K562 (cell line): ENCODE data around the gene RUNDC3A. TPM values are rescaled to one million over a fixed set of nuclear protein-coding genes. Genes with fewer than 3 reads are reported as not detected.

Source experiments
- ATAC-seq: fragments of 200-7000 bp; cut with Tn5 transposase; 3 replicates; pipeline ENCODE4 v1.9.1; 2020; ENCODE audit warnings: moderate library complexity
- BruUV-seq: library from RNA; stranded (reverse); fragments of 400-500 nt; replicated peaks from 2 replicates; lab custom pipeline; 2021; lab: Mats Ljungman, UMichigan
- CTCF ChIA-PET: fragments of 300-600 bp; formaldehyde crosslinking; extraction: SDS; loops from one replicate; lab custom pipeline; 2021; ENCODE audit warnings: low intra/inter-chr PET ratio; lab: Yijun Ruan, JAX
- POLR2A ChIA-PET: fragments of 300-600, 350-650 bp; sonication (Branson Sonifier 250); formaldehyde crosslinking; extraction: SDS; loops from one replicate; lab custom pipeline; 2021; ENCODE audit warnings: antibody characterized with exemption, inconsistent platforms; lab: Yijun Ruan, JAX
- DNase-seq, 4 experiments: peaks; one replicate each; pipeline versions ENCODE4 v3.0.0 to v3.0.0-alpha.2; 2011 to 2018; ENCODE audit warnings: low spot score in 3 of 4, mixed read lengths in 3 of 4; ENCODE audit errors: extremely low read depth in 1 of 4
- FAIRE-seq: peaks from 2 replicates; lab custom pipeline; 2011; peaks lifted over from hg19 to GRCh38; lab: Jason Lieb, UNC
- H2AFZ ChIP-seq: 2 replicates; pipeline ENCODE4 v1.6.0; 2011; ENCODE audit warnings: low read depth, low read length, control low read depth, inconsistent platforms
- H3K27ac ChIP-seq: fragments of 200-600 bp; 3 replicates; pipeline ENCODE4 v1.8.0; 2011; ENCODE audit warnings: low read depth, mild to moderate bottlenecking, control low read depth, inconsistent platforms, low read length, moderate library complexity, mixed read lengths; ENCODE audit errors: extremely low read depth
- H3K27me3 ChIP-seq, 2 experiments: fragments of 300-600 bp in 1 of 2; 2 replicates in 1 of 2; 3 replicates in 1 of 2; pipeline versions ENCODE4 v1.6.0 to v1.8.0; 2011; ENCODE audit warnings: inconsistent platforms in 2 of 2, low read length in 2 of 2, mild to moderate bottlenecking in 1 of 2, mixed read lengths in 1 of 2, moderate library complexity in 1 of 2; ENCODE audit not compliant: control insufficient read depth in 2 of 2, insufficient read depth in 2 of 2
- H3K36me3 ChIP-seq: fragments of 300-600 bp; 3 replicates; pipeline ENCODE4 v1.8.0; 2011; ENCODE audit warnings: mild to moderate bottlenecking, low read length, inconsistent platforms; ENCODE audit not compliant: control insufficient read depth, insufficient read depth
- H3K4me1 ChIP-seq, 2 experiments: fragments of 200-600 bp in 1 of 2; replicated peaks in 1 of 2; 2 replicates in 1 of 2; 3 replicates in 1 of 2; pipeline versions ENCODE4 v1.5.1 to v1.8.0; 2011; ENCODE audit warnings: inconsistent platforms in 2 of 2, low read length in 2 of 2, mild to moderate bottlenecking in 1 of 2, mixed read lengths in 1 of 2, moderate library complexity in 1 of 2; ENCODE audit not compliant: control insufficient read depth in 2 of 2, insufficient read depth in 2 of 2
- H3K4me2 ChIP-seq: 2 replicates; pipeline ENCODE4 v1.6.1; 2011; ENCODE audit warnings: low read length, control low read depth, inconsistent platforms, mixed read lengths; ENCODE audit not compliant: insufficient read depth
- H3K4me3 ChIP-seq: fragments of 200-600 bp; sonication (generic), shearing (Covaris generic); 2 replicates; pipeline ENCODE4 v1.5.1; 2016; ENCODE audit warnings: control low read depth, inconsistent platforms
- H3K79me2 ChIP-seq: fragments of 200-600 bp; 3 replicates; pipeline ENCODE4 v1.8.0; 2011; ENCODE audit warnings: low read length, inconsistent platforms; ENCODE audit not compliant: control insufficient read depth, insufficient read depth
- H3K9ac ChIP-seq, 2 experiments: 2 replicates each; pipeline versions ENCODE4 v1.6.0 to v1.6.1; 2011; ENCODE audit warnings: low read depth in 2 of 2, low read length in 2 of 2, control low read depth in 1 of 2, inconsistent platforms in 1 of 2, mild to moderate bottlenecking in 1 of 2, mixed read lengths in 1 of 2; ENCODE audit not compliant: insufficient read depth in 1 of 2
- H3K9me1 ChIP-seq: one replicate; pipeline ENCODE4 v1.6.0; 2011; ENCODE audit warnings: inconsistent platforms, mild to moderate bottlenecking, low read length, moderate library complexity; ENCODE audit not compliant: control insufficient read depth, insufficient read depth
- H3K9me3 ChIP-seq: replicated peaks from 2 replicates; pipeline ENCODE4 v1.5.1; 2011; ENCODE audit warnings: low read depth, low read length, inconsistent platforms; ENCODE audit not compliant: control insufficient read depth, insufficient read depth
- H4K20me1 ChIP-seq: replicated peaks from 2 replicates; pipeline ENCODE4 v1.6.1; 2011; ENCODE audit warnings: low read length, inconsistent platforms, mixed read lengths; ENCODE audit not compliant: control insufficient read depth, insufficient read depth
- CBFB ChIP-seq: sonication (generic); formaldehyde crosslinking; IDR thresholded peaks from 2 replicates; pipeline ENCODE4 v1.4.0; 2020; ENCODE audit warnings: mild to moderate bottlenecking, missing genetic modification reagents
- CXXC5 ChIP-seq: fragments of 250-450 bp; sonication (Bioruptor Pico); IDR thresholded peaks from 2 replicates; pipeline ENCODE4 v1.8.0; 2022; ENCODE audit warnings: inconsistent platforms, mild to moderate bottlenecking, moderate library complexity
- GATAD2A ChIP-seq: fragments of 450-650 bp; IDR thresholded peaks from 2 replicates; pipeline ENCODE4 v1.6.1; 2017
- MAFG ChIP-seq: fragments of 450-650 bp; conservative IDR thresholded peaks from 2 replicates; pipeline ENCODE4 v1.6.1; 2016; ENCODE audit warnings: missing genetic modification characterization, missing compliant biosample characterization
- RBBP5 ChIP-seq: fragments of 200-600 bp; sonication (generic); IDR thresholded peaks from 2 replicates; pipeline ENCODE4 v1.6.1; 2012; ENCODE audit warnings: borderline replicate concordance, mild to moderate bottlenecking, low read length, control low read depth, inconsistent platforms; ENCODE audit not compliant: insufficient read depth, poor library complexity, severe bottlenecking
- THRAP3 ChIP-seq: fragments of 450-650 bp; IDR thresholded peaks from 2 replicates; pipeline ENCODE4 v1.6.1; 2016; ENCODE audit warnings: mild to moderate bottlenecking, inconsistent platforms, borderline replicate concordance
- ZNF41 ChIP-seq: fragments of 250-450 bp; sonication (Bioruptor Pico); conservative IDR thresholded peaks from 2 replicates; pipeline ENCODE4 v1.4.0; 2020; ENCODE audit warnings: mild to moderate bottlenecking
- ZNF75A ChIP-seq: fragments of 450-650 bp; formaldehyde crosslinking; IDR thresholded peaks from 2 replicates; pipeline ENCODE4 v1.4.0; 2020; ENCODE audit warnings: mild to moderate bottlenecking
- WGBS: fragments of 100-300 bp; shearing (Covaris generic); methylation state at CpG from one replicate; pipeline ENCODE4 v1.1.6; 2016; ENCODE audit warnings: low coverage, mixed read lengths; ENCODE audit not compliant: insufficient coverage; ENCODE audit errors: missing lambda C conversion rate; 5-methylcytosine and 5-hydroxymethylcytosine counted together
- in situ Hi-C: fragments of 300-500 bp; cut with MboI; formaldehyde crosslinking; loops from 4 replicates; pipeline ENCODE4 v1.15.0; 2018; ENCODE audit warnings: inconsistent platforms, mixed read lengths
- intact Hi-C: fragments of 100-400 bp; cut with micrococcal nuclease; formaldehyde crosslinking; loops from 2 replicates; pipeline ENCODE4 v1.14.2; 2022
- polyA plus RNA-seq, 8 experiments: library from polyadenylated mRNA; depleted of rRNA in 4 of 8; stranded (reverse) in 5 of 8; unstranded in 3 of 8; fragments of >200 nt; fragmentation: Nextera tagmentation in 2 of 8; fragmentation: Illumina TruSeq in 1 of 8; extraction: Ambion mirVana in 2 of 8; extraction: Trizol in 1 of 8; gene quantifications; 2 replicates each; pipeline versions ENCODE4 v1.2.1 to v1.2.3, GENCODE V29; 2011 to 2014; ENCODE audit warnings: inconsistent platforms in 1 of 8, missing spikeins in 1 of 8
- total RNA-seq, 7 experiments: library from RNA; depleted of rRNA in 6 of 7; stranded (reverse); fragments of >200 nt in 6 of 7; fragmentation: Illumina TruSeq in 2 of 7; extraction: Trizol in 2 of 7; gene quantifications; 2 replicates each; pipeline versions ENCODE4 v1.2.1 to v1.2.3, GENCODE V29; 2011 to 2021; ENCODE audit warnings: low replicate concordance in 1 of 7
- TF ChIP-seq, protein P1 (sequence below): fragments of 250-450 bp; sonication (Bioruptor Pico); IDR thresholded peaks from 2 replicates; pipeline ENCODE4 v1.8.0; 2022; ENCODE audit warnings: moderate library complexity, mild to moderate bottlenecking, inconsistent platforms
- TF ChIP-seq, protein P2 (sequence below): fragments of 450-650 bp; IDR thresholded peaks from 2 replicates; pipeline ENCODE4 v1.6.1; 2016; ENCODE audit warnings: mild to moderate bottlenecking
- TF ChIP-seq, protein P3 (sequence below): sonication (generic); formaldehyde crosslinking; IDR thresholded peaks from 2 replicates; pipeline ENCODE4 v1.8.0; 2022; ENCODE audit warnings: missing genetic modification reagents, mild to moderate bottlenecking, moderate library complexity, borderline replicate concordance

RUNDC3A gene
- total and polyA plus RNA-seq, 9 of the 15 experiments (the other 6 are each of a cell fraction or from before 2014, with no cell fraction given) = not detected

DNA sequence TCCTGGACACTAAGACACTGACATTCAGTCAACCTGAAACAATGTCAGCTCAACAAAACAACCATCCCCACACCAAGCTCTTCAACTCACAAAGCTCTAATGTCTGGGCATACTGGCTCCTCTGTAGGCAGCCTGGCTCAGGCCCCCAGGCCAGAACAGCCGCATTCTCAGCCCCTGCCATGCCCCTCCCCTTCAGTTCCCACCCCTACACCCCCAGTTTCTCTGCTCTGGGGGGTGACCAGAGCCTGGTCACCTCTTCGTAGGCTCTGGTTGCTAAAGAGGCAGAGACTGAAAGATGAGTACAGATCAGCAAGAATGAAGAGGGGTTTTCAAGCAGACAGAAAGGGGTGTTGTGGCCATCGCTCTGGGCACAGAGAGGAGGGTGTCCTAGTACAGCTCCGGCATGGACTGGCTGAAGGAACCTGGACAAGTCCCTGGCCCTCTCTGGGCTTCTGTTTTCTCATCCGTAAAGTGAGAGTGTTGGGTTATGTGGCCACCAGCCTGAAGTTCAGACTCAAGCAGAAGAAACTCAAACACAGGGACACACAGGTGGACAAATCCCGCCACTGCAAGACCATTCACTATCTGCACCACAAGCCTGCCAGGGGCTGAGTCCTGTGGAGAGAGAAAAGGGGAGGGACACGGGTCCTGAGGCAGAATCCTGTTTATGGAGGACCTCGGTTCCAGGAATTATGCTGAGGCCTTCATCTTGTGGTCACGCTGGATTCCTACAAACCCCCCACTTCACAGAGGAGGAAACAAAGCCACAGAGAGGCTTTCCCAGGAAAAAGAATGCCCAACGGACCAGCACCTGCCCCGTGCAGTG is 39.5 kb upstream of the RUNDC3A start (continued):
- TF ChIP-seq, protein P1, sequence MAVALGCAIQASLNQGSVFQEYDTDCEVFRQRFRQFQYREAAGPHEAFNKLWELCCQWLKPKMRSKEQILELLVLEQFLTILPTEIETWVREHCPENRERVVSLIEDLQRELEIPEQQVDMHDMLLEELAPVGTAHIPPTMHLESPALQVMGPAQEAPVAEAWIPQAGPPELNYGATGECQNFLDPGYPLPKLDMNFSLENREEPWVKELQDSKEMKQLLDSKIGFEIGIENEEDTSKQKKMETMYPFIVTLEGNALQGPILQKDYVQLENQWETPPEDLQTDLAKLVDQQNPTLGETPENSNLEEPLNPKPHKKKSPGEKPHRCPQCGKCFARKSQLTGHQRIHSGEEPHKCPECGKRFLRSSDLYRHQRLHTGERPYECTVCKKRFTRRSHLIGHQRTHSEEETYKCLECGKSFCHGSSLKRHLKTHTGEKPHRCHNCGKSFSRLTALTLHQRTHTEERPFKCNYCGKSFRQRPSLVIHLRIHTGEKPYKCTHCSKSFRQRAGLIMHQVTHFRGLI = no peak
- TF ChIP-seq THRAP3 (no peak), CXXC5 (CRISPR knock-in tag) (no peak), MAFG (tag) (no peak)
- TF ChIP-seq, all 486 proteins: peak for 6

DNA sequence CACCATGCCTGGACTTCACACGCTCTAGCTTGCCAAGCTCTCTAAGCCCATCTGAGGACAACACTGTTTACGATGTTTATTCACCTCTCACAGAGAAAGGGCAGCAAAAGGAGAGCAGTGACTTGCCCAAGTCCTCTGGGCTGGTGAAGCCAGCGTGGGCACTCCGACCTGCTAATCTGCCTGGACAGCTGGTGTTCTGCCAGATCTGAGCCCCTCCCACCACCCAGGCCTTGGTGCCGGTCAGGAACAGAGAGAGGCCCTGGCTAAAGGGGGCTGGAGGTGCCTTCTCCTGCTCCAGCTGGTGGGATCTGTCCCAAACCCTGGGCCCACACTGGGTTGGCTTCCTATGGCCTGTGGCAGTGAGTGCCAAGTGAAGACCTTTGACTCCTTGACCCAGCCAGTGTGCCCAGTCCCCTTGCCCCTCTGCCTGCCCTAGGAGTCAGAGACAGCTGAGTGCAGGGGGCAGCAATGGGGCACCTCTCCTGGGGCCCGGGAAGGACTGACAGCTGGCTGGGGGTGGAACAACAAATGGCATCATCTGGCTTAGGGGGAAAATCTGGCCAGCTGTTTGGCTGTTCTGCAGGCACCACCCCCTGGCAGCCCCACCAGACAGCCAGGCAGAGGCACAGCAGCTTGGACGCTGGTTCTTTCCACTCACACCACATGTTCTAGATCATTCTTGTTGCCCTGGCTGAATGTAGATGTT is 38.7 kb upstream of the RUNDC3A start:
- TF ChIP-seq CBFB (CRISPR knock-in tag) (peak; percentile 64; the same call in 1 of the 2 replicates), RBBP5 (peak; percentile 38), ZNF41 (no peak), ZNF75A (CRISPR knock-in tag) (no peak), GATAD2A (no peak)
- TF ChIP-seq, protein P2, sequence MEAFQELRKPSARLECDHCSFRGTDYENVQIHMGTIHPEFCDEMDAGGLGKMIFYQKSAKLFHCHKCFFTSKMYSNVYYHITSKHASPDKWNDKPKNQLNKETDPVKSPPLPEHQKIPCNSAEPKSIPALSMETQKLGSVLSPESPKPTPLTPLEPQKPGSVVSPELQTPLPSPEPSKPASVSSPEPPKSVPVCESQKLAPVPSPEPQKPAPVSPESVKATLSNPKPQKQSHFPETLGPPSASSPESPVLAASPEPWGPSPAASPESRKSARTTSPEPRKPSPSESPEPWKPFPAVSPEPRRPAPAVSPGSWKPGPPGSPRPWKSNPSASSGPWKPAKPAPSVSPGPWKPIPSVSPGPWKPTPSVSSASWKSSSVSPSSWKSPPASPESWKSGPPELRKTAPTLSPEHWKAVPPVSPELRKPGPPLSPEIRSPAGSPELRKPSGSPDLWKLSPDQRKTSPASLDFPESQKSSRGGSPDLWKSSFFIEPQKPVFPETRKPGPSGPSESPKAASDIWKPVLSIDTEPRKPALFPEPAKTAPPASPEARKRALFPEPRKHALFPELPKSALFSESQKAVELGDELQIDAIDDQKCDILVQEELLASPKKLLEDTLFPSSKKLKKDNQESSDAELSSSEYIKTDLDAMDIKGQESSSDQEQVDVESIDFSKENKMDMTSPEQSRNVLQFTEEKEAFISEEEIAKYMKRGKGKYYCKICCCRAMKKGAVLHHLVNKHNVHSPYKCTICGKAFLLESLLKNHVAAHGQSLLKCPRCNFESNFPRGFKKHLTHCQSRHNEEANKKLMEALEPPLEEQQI = no peak
- TF ChIP-seq, protein P3, sequence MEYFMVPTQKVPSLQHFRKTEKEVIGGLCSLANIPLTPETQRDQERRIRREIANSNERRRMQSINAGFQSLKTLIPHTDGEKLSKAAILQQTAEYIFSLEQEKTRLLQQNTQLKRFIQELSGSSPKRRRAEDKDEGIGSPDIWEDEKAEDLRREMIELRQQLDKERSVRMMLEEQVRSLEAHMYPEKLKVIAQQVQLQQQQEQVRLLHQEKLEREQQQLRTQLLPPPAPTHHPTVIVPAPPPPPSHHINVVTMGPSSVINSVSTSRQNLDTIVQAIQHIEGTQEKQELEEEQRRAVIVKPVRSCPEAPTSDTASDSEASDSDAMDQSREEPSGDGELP = peak; percentile 57; the same call in 1 of the 2 replicates
- Histone ChIP-seq H3K36me3 (no peaks in the 10 kb centered on the region), H4K20me1 (no peaks in the 10 kb centered on the region), H3K27me3 (no peaks in the 10 kb centered on the region), H3K9ac (peak overlapping the region in 1 of 2 experiments; percentile 6; a peak in 2 of 4 replicates), H3K4me3 (no peak overlapping the region), H3K4me2 (peak overlapping the region; percentile 15; the same call in 1 of the 2 replicates), H3K9me1 (peaks cover 7% of the 10 kb centered on the region), H2AFZ (peak overlapping the region; percentile 14; the same call in 1 of the 2 replicates), H3K79me2 (no peaks in the 10 kb centered on the region), H3K4me1 (peaks cover 49 to 68% of the 10 kb centered on the region in 2 experiments), H3K27ac (no peak overlapping the region), H3K9me3 (no peaks in the 10 kb centered on the region)
- in situ Hi-C loops (no loop called here), intact Hi-C loops (no loop called here)
- ChIA-PET CTCF (no interaction called here), POLR2A (interaction anchor here (1.2 to 2.2 kb wide), 3 partner anchors 11 to 13 kb away, joined by 3 to 5 read pairs (median 4); no protein-coding TSS in a partner anchor)
- BruUV-seq = no TSS peak
- DNase-seq (no peak), FAIRE-seq (no peak), ATAC-seq (no peak)
- WGBS = 41% methylated on average over 7 of the region's 7 CpGs
